Neural cell (in vitro differentiated cells): ENCODE measurements around the gene ASAP3. TPM values are rescaled to one million over a fixed set of nuclear protein-coding genes. Genes with fewer than 3 reads are reported as not detected.

Source experiments
- H2AFZ ChIP-seq: fragments of 200-600, 300-800 bp; sonication (generic), shearing (Covaris generic); 2 replicates; pipeline ENCODE4 v1.6.0; 2014; ENCODE audit warnings: low read depth, mild to moderate bottlenecking, antibody characterized with exemption, low read length, moderate library complexity
- H3F3A ChIP-seq: fragments of 200-600 bp; shearing (Covaris generic); 2 replicates; pipeline ENCODE4 v1.6.1; 2016; ENCODE audit warnings: mild to moderate bottlenecking, moderate library complexity, mixed read lengths, antibody characterized with exemption, low read length; ENCODE audit not compliant: insufficient read depth, poor library complexity, severe bottlenecking
- H3K27ac ChIP-seq: fragments of 200-600, 300-800 bp; sonication (generic), shearing (Covaris generic); 2 replicates; pipeline ENCODE4 v1.5.1; 2014; ENCODE audit warnings: mild to moderate bottlenecking, low read length, moderate library complexity
- H3K27me3 ChIP-seq: fragments of 300-800, 200-600 bp; sonication (generic), shearing (Covaris generic); 2 replicates; pipeline ENCODE4 v1.6.0; 2014; ENCODE audit warnings: mild to moderate bottlenecking, low read depth, low read length, moderate library complexity; ENCODE audit not compliant: insufficient read depth
- H3K36me3 ChIP-seq: fragments of 300-800, 200-600 bp; sonication (generic), shearing (Covaris generic); 2 replicates; pipeline ENCODE4 v1.5.1; 2014; ENCODE audit warnings: mild to moderate bottlenecking, antibody characterized with exemption, low read length, moderate library complexity; ENCODE audit not compliant: insufficient read depth
- H3K4me2 ChIP-seq: fragments of 300-800, 200-600 bp; sonication (generic), shearing (Covaris generic); 2 replicates; pipeline ENCODE4 v1.6.0; 2014; ENCODE audit warnings: mild to moderate bottlenecking, low read length
- H3K4me3 ChIP-seq: fragments of 300-800, 200-600 bp; sonication (generic), shearing (Covaris generic); 2 replicates; pipeline ENCODE4 v1.5.1; 2014; ENCODE audit warnings: mild to moderate bottlenecking, low read length, moderate library complexity
- H3K79me2 ChIP-seq: fragments of 200-600 bp; shearing (Covaris generic); replicated peaks from 2 replicates; pipeline ENCODE4 v1.6.0; 2014; ENCODE audit warnings: mild to moderate bottlenecking, low read length, moderate library complexity; ENCODE audit not compliant: insufficient read depth
- H3K9ac ChIP-seq: fragments of 300-800, 200-600 bp; sonication (generic), shearing (Covaris generic); 2 replicates; pipeline ENCODE4 v1.6.1; 2016; ENCODE audit warnings: mild to moderate bottlenecking, low read length, mixed read lengths
- H3K9me2 ChIP-seq: fragments of 200-600 bp; shearing (Covaris generic); 2 replicates; pipeline ENCODE4 v1.6.1; 2016; ENCODE audit warnings: mild to moderate bottlenecking, low read length, mixed read lengths; ENCODE audit not compliant: insufficient read depth
- H3K9me3 ChIP-seq: fragments of 200-600, 300-800 bp; sonication (generic), shearing (Covaris generic); 2 replicates; pipeline ENCODE4 v1.6.1; 2016; ENCODE audit warnings: mild to moderate bottlenecking, mixed run types, low read length, moderate library complexity, mixed read lengths
- H4K20me1 ChIP-seq: fragments of 200-600 bp; shearing (Covaris generic); 2 replicates; pipeline ENCODE4 v1.6.1; 2016; ENCODE audit warnings: mild to moderate bottlenecking, mixed run types; ENCODE audit not compliant: insufficient read depth
- EP300 ChIP-seq: fragments of 450-650 bp; conservative IDR thresholded peaks from 2 replicates; pipeline ENCODE4 v1.6.1; 2014; ENCODE audit warnings: antibody characterized with exemption, mild to moderate bottlenecking, moderate library complexity; ENCODE audit not compliant: poor library complexity, severe bottlenecking
- EZH2 ChIP-seq: fragments of 200-600, 300-800 bp; shearing (Covaris generic), sonication (generic); IDR thresholded peaks from 2 replicates; pipeline ENCODE4 v1.6.1; 2014; ENCODE audit warnings: antibody characterized with exemption, low read length, borderline replicate concordance, mild to moderate bottlenecking; ENCODE audit not compliant: insufficient read depth, poor library complexity, severe bottlenecking
- MXI1 ChIP-seq: fragments of 450-650 bp; conservative IDR thresholded peaks from 2 replicates; pipeline ENCODE4 v1.6.1; 2014; ENCODE audit warnings: antibody characterized with exemption, mild to moderate bottlenecking; ENCODE audit not compliant: poor library complexity, severe bottlenecking
- POLR2AphosphoS5 ChIP-seq: IDR thresholded peaks from 2 replicates; pipeline ENCODE4 v1.6.1; 2012
- RAD21 ChIP-seq: fragments of 450-650 bp; conservative IDR thresholded peaks from 2 replicates; pipeline ENCODE4 v1.6.1; 2014; ENCODE audit warnings: antibody characterized with exemption, mild to moderate bottlenecking, moderate library complexity
- SMC3 ChIP-seq: fragments of 450-650 bp; conservative IDR thresholded peaks from 2 replicates; pipeline ENCODE4 v1.6.1; 2014; ENCODE audit warnings: antibody characterized with exemption, mild to moderate bottlenecking, moderate library complexity; ENCODE audit not compliant: poor library complexity
- TAF1 ChIP-seq: IDR thresholded peaks from 2 replicates; pipeline ENCODE4 v1.6.1; 2012; ENCODE audit warnings: low read depth
- polyA plus RNA-seq: library from polyadenylated mRNA; depleted of rRNA; stranded (reverse); fragments of >200 nt; gene quantifications from 2 replicates; pipeline ENCODE4 v1.2.3, GENCODE V29; 2014
- TF ChIP-seq, protein P1 (sequence below): IDR thresholded peaks from 2 replicates; pipeline ENCODE4 v1.6.1; 2012; ENCODE audit warnings: borderline replicate concordance
- TF ChIP-seq, protein P2 (sequence below): fragments of 450-650 bp; IDR thresholded peaks from 2 replicates; pipeline ENCODE4 v1.5.1; 2014; ENCODE audit warnings: antibody characterized with exemption, mild to moderate bottlenecking, moderate library complexity; ENCODE audit not compliant: poor library complexity, severe bottlenecking

ASAP3 gene
- polyA plus RNA-seq, 1 donor from 2014 or later: 24.9 TPM

GRCh38 chr1:23526329-23527041, 42.5 kb upstream of the ASAP3 start:
- H3K36me3 ChIP-seq: no peaks in the 10 kb centered on the region

DNA sequence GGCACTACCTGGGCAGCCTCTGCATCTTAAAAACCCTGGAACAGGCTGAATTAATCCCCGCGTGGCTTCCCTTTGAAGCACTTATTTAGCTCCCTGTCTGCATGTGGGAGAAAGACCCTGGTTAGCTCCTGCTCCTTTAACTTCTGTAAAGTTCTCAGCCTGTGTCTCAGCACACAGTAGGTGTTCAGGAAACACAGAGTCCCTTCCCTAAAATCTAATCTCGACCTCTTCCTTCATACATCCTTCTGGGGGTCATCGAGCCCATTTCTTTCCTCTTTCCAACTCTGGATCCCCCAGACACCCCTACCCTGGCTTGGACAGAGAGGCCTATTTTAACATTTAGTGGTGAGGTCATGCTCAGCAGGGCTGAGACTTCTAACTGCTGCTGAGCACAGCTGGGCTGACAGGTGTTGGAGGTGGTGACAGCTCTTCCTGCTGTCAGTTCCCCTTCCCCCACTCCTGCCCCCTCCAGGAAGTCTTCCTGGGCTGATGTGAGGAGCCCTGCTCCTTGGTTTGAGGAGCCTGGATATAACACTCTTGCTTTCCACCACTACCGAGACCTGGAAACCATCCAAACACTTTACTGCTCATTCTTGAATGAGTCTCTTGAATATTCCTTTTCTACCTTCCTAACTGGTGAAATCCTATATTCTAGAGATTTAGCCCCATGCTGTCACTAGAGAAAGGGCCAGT, 41.7 kb upstream of the ASAP3 start:
- Histone ChIP-seq H3K9ac (no peak overlapping the region), H4K20me1 (no peaks in the 10 kb centered on the region), H3F3A (no peaks in the 10 kb centered on the region), H3K4me3 (no peak overlapping the region), H3K27me3 (no peaks in the 10 kb centered on the region), H3K79me2 (no peaks in the 10 kb centered on the region), H3K9me3 (no peaks in the 10 kb centered on the region), H3K4me2 (no peak overlapping the region), H2AFZ (no peak overlapping the region), H3K9me2 (no peaks in the 10 kb centered on the region), H3K27ac (no peak overlapping the region), H3K36me3 (no peaks in the 10 kb centered on the region)
- TF ChIP-seq RAD21 (no peak), EP300 (no peak), EZH2 (no peak), POLR2AphosphoS5 (no peak), MXI1 (no peak), SMC3 (no peak), TAF1 (no peak)
- TF ChIP-seq, protein P1, sequence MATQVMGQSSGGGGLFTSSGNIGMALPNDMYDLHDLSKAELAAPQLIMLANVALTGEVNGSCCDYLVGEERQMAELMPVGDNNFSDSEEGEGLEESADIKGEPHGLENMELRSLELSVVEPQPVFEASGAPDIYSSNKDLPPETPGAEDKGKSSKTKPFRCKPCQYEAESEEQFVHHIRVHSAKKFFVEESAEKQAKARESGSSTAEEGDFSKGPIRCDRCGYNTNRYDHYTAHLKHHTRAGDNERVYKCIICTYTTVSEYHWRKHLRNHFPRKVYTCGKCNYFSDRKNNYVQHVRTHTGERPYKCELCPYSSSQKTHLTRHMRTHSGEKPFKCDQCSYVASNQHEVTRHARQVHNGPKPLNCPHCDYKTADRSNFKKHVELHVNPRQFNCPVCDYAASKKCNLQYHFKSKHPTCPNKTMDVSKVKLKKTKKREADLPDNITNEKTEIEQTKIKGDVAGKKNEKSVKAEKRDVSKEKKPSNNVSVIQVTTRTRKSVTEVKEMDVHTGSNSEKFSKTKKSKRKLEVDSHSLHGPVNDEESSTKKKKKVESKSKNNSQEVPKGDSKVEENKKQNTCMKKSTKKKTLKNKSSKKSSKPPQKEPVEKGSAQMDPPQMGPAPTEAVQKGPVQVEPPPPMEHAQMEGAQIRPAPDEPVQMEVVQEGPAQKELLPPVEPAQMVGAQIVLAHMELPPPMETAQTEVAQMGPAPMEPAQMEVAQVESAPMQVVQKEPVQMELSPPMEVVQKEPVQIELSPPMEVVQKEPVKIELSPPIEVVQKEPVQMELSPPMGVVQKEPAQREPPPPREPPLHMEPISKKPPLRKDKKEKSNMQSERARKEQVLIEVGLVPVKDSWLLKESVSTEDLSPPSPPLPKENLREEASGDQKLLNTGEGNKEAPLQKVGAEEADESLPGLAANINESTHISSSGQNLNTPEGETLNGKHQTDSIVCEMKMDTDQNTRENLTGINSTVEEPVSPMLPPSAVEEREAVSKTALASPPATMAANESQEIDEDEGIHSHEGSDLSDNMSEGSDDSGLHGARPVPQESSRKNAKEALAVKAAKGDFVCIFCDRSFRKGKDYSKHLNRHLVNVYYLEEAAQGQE: no peak
- TF ChIP-seq, protein P2, sequence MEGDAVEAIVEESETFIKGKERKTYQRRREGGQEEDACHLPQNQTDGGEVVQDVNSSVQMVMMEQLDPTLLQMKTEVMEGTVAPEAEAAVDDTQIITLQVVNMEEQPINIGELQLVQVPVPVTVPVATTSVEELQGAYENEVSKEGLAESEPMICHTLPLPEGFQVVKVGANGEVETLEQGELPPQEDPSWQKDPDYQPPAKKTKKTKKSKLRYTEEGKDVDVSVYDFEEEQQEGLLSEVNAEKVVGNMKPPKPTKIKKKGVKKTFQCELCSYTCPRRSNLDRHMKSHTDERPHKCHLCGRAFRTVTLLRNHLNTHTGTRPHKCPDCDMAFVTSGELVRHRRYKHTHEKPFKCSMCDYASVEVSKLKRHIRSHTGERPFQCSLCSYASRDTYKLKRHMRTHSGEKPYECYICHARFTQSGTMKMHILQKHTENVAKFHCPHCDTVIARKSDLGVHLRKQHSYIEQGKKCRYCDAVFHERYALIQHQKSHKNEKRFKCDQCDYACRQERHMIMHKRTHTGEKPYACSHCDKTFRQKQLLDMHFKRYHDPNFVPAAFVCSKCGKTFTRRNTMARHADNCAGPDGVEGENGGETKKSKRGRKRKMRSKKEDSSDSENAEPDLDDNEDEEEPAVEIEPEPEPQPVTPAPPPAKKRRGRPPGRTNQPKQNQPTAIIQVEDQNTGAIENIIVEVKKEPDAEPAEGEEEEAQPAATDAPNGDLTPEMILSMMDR: no peak

More at GRCh38 chr1:23526329-23527041, 42.5 kb upstream of the ASAP3 start:
- no peak overlapping the region for H3K27ac ChIP-seq
- no peaks in the 10 kb centered on the region for H3K9me3 ChIP-seq
- no peaks in the 10 kb centered on the region for H4K20me1 ChIP-seq
- H3K9me2 ChIP-seq: no peaks in the 10 kb centered on the region
- no peaks in the 10 kb centered on the region for H3F3A ChIP-seq
- no peaks in the 10 kb centered on the region for H3K27me3 ChIP-seq
- no peak overlapping the region for H3K4me3 ChIP-seq
- no peak overlapping the region for H3K4me2 ChIP-seq
- TF ChIP-seq SMC3 (no peak), EP300 (no peak), MXI1 (no peak), RAD21 (no peak)
- TF ChIP-seq, protein P2: no peak
- H2AFZ ChIP-seq: no peak overlapping the region
- no peak overlapping the region for H3K9ac ChIP-seq
- H3K79me2 ChIP-seq: no peaks in the 10 kb centered on the region
